Measurements from ENCODE around the gene SKA2.

The SKA2 gene

GRCh38 chr17:59178266-59178985, 23.4 kb upstream of the SKA2 start:
- no peak for TF ChIP-seq EP300 (IDR thresholded peaks at IDR 0.05; ENCODE audit: borderline replicate concordance)
- no peak for TF ChIP-seq NFIC (IDR thresholded peaks at IDR 0.05)
- TF ChIP-seq FOXM1 (IDR thresholded peaks at IDR 0.05; ENCODE audit: borderline replicate concordance, low read depth): no peak
- TF ChIP-seq YY1 (IDR thresholded peaks at IDR 0.05; ENCODE audit: low read depth): no peak
- TF ChIP-seq EGR1 (IDR thresholded peaks at IDR 0.05): no peak
- no peak for TF ChIP-seq USF1 (IDR thresholded peaks at IDR 0.05)
- TF ChIP-seq REST (IDR thresholded peaks at IDR 0.05; ENCODE audit: low read depth): no peak
- TF ChIP-seq TCF12 (IDR thresholded peaks at IDR 0.05; ENCODE audit: low read depth): no peak
- TF ChIP-seq TAF1 (IDR thresholded peaks at IDR 0.05; ENCODE audit: low read depth): no peak
- TF ChIP-seq MAX (IDR thresholded peaks at IDR 0.05): no peak
- TF ChIP-seq CEBPB (IDR thresholded peaks at IDR 0.05): no peak
- no peak for TF ChIP-seq TEAD4 (IDR thresholded peaks at IDR 0.05)
- no peak for TF ChIP-seq RAD21 (IDR thresholded peaks at IDR 0.05; ENCODE audit: low read depth)
- no peak for TF ChIP-seq CREB1 (IDR thresholded peaks at IDR 0.05; ENCODE audit: low read depth)
- TF ChIP-seq ZBTB7A (IDR thresholded peaks at IDR 0.05; ENCODE audit: low read depth): no peak

- TF ChIP-seq FOXM1 (IDR thresholded peaks at IDR 0.05; ENCODE audit: borderline replicate concordance, low read depth) (no peak), EGR1 (IDR thresholded peaks at IDR 0.05) (no peak), TEAD4 (IDR thresholded peaks at IDR 0.05) (no peak), EP300 (IDR thresholded peaks at IDR 0.05; ENCODE audit: borderline replicate concordance) (no peak), MAX (IDR thresholded peaks at IDR 0.05) (no peak), USF1 (IDR thresholded peaks at IDR 0.05) (no peak), NFIC (IDR thresholded peaks at IDR 0.05) (no peak), RAD21 (IDR thresholded peaks at IDR 0.05; ENCODE audit: low read depth) (no peak)
Observed at GRCh38 chr17:59175076-59175475, 20.1 kb upstream of the SKA2 start.

GRCh38 chr17:59174671-59175070, 19.7 kb upstream of the SKA2 start:
- no peak for TF ChIP-seq NFIC (IDR thresholded peaks at IDR 0.05)
- TF ChIP-seq YY1 (IDR thresholded peaks at IDR 0.05; ENCODE audit: low read depth): no peak
- TF ChIP-seq TAF1 (IDR thresholded peaks at IDR 0.05; ENCODE audit: low read depth): no peak
- no peak for TF ChIP-seq CREB1 (IDR thresholded peaks at IDR 0.05; ENCODE audit: low read depth)
- no peak for TF ChIP-seq TEAD4 (IDR thresholded peaks at IDR 0.05)
- TF ChIP-seq TCF12 (IDR thresholded peaks at IDR 0.05; ENCODE audit: low read depth): no peak

- TF ChIP-seq RAD21 (IDR thresholded peaks at IDR 0.05; ENCODE audit: low read depth) (no peak), TAF1 (IDR thresholded peaks at IDR 0.05; ENCODE audit: low read depth) (no peak), CREB1 (IDR thresholded peaks at IDR 0.05; ENCODE audit: low read depth) (no peak), CEBPB (IDR thresholded peaks at IDR 0.05) (no peak), FOXM1 (IDR thresholded peaks at IDR 0.05; ENCODE audit: borderline replicate concordance, low read depth) (no peak), TEAD4 (IDR thresholded peaks at IDR 0.05) (no peak), REST (IDR thresholded peaks at IDR 0.05; ENCODE audit: low read depth) (no peak), YY1 (IDR thresholded peaks at IDR 0.05; ENCODE audit: low read depth) (no peak), USF1 (IDR thresholded peaks at IDR 0.05) (no peak), NFIC (IDR thresholded peaks at IDR 0.05) (no peak), EGR1 (IDR thresholded peaks at IDR 0.05) (no peak), ZBTB7A (IDR thresholded peaks at IDR 0.05; ENCODE audit: low read depth) (no peak)
Observed at GRCh38 chr17:59172436-59173004, 17.5 kb upstream of the SKA2 start.

GRCh38 chr17:59167571-59168001, 12.6 kb upstream of the SKA2 start:
- TF ChIP-seq CREB1 (IDR thresholded peaks at IDR 0.05; ENCODE audit: low read depth) (no peak), NFIC (IDR thresholded peaks at IDR 0.05) (no peak), FOXM1 (IDR thresholded peaks at IDR 0.05; ENCODE audit: borderline replicate concordance, low read depth) (no peak), CEBPB (IDR thresholded peaks at IDR 0.05) (no peak), RAD21 (IDR thresholded peaks at IDR 0.05; ENCODE audit: low read depth) (no peak), TCF12 (IDR thresholded peaks at IDR 0.05; ENCODE audit: low read depth) (no peak), YY1 (IDR thresholded peaks at IDR 0.05; ENCODE audit: low read depth) (no peak), USF1 (IDR thresholded peaks at IDR 0.05) (no peak), ZBTB7A (IDR thresholded peaks at IDR 0.05; ENCODE audit: low read depth) (no peak), TEAD4 (IDR thresholded peaks at IDR 0.05) (no peak), REST (IDR thresholded peaks at IDR 0.05; ENCODE audit: low read depth) (no peak), EP300 (IDR thresholded peaks at IDR 0.05; ENCODE audit: borderline replicate concordance) (no peak)
